ENCODE results near the gene HPD.
"Not testable (repeated sequence)": the region's sequence is repeated elsewhere in the genome, so short reads cannot be mapped to it uniquely, and the experiment has no call there.

DNA sequence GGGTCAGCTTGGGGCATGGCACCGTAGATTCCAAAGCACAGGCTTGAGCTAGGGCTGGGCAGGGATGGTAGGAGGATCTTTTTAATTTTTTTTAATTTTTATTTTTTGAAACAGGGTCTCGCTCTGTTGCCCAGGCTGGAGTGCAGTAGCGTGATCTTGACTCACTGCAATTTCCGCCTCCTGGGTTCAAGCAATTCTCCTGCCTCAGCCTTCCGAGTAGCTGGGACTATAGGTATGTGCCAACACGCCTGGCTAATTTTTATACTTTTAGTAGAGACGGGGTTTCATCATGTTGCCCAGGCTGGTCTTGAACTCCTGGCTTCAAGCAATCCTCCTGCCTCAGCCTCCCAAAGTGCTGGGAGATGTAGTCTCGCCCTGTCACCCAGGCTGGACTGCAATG lies 67.9 kb downstream of the HPD start:
- TF ChIP-seq CSDC2 (CRISPR knock-in tag; IDR thresholded peaks at IDR 0.05); OSR1 (CRISPR knock-in tag; IDR thresholded peaks at IDR 0.05); ESRRG (CRISPR knock-in tag; IDR thresholded peaks at IDR 0.05); ZNF565 (CRISPR knock-in tag; conservative IDR thresholded peaks at IDR 0.05; ENCODE audit: low read depth); ZNF70 (CRISPR knock-in tag; IDR thresholded peaks at IDR 0.05); TCF4 (CRISPR knock-in tag; IDR thresholded peaks at IDR 0.05; ENCODE audit: borderline replicate concordance); RARB (CRISPR knock-in tag; IDR thresholded peaks at IDR 0.05): not testable (repeated sequence)
- TF ChIP-seq, protein P1, sequence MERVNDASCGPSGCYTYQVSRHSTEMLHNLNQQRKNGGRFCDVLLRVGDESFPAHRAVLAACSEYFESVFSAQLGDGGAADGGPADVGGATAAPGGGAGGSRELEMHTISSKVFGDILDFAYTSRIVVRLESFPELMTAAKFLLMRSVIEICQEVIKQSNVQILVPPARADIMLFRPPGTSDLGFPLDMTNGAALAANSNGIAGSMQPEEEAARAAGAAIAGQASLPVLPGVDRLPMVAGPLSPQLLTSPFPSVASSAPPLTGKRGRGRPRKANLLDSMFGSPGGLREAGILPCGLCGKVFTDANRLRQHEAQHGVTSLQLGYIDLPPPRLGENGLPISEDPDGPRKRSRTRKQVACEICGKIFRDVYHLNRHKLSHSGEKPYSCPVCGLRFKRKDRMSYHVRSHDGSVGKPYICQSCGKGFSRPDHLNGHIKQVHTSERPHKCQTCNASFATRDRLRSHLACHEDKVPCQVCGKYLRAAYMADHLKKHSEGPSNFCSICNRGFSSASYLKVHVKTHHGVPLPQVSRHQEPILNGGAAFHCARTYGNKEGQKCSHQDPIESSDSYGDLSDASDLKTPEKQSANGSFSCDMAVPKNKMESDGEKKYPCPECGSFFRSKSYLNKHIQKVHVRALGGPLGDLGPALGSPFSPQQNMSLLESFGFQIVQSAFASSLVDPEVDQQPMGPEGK (CRISPR knock-in tag; IDR thresholded peaks at IDR 0.05; ENCODE audit: borderline replicate concordance), result not testable (repeated sequence)
- TF ChIP-seq, protein P2, sequence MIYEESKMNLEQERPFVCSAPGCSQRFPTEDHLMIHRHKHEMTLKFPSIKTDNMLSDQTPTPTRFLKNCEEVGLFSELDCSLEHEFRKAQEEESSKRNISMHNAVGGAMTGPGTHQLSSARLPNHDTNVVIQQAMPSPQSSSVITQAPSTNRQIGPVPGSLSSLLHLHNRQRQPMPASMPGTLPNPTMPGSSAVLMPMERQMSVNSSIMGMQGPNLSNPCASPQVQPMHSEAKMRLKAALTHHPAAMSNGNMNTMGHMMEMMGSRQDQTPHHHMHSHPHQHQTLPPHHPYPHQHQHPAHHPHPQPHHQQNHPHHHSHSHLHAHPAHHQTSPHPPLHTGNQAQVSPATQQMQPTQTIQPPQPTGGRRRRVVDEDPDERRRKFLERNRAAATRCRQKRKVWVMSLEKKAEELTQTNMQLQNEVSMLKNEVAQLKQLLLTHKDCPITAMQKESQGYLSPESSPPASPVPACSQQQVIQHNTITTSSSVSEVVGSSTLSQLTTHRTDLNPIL (CRISPR knock-in tag; IDR thresholded peaks at IDR 0.05; ENCODE audit: low read depth), result not testable (repeated sequence)
